Right lobe of liver (tissue), 6 donors: ENCODE results near the gene ATP13A2. TPM values are rescaled to one million over a fixed set of nuclear protein-coding genes. Genes with fewer than 3 reads are reported as not detected.
"Not testable (repeated sequence)": the region's sequence is repeated elsewhere in the genome, so short reads cannot be mapped to it uniquely, and the experiment has no call there.

Experiments used
- ATAC-seq, 4 donors: fragments of 200-7000 bp; cut with Tn5 transposase; one replicate each; pipeline ENCODE4 v1.9.1; 2020; ENCODE audit warnings: mild to moderate bottlenecking in 4 of 4, moderate library complexity in 4 of 4
- DNase-seq, 3 donors: peaks; one replicate each; pipeline ENCODE4 v3.0.0-alpha.2; 2020
- H3K27ac ChIP-seq, 3 donors: fragments of 200-600 bp; one replicate each; pipeline ENCODE4 v1.8.0; 2022
- H3K27me3 ChIP-seq, 2 donors: fragments of 200-600 bp; one replicate each; pipeline ENCODE4 v1.8.0; 2022
- H3K36me3 ChIP-seq, 4 donors: fragments of 200-600 bp; sonication (generic) in 1 of 4; one replicate each; pipeline versions ENCODE4 v1.5.1 to v1.8.0; 2017 to 2022; ENCODE audit warnings: control low read depth in 1 of 4
- H3K4me1 ChIP-seq, 4 donors: fragments of 200-600 bp; sonication (generic) in 1 of 4; one replicate each; pipeline versions ENCODE4 v1.5.1 to v1.8.0; 2017 to 2022; ENCODE audit warnings: control low read depth in 1 of 4
- H3K4me3 ChIP-seq, 3 donors: fragments of 200-600 bp; one replicate each; pipeline ENCODE4 v1.8.0; 2022
- H3K9me3 ChIP-seq, 4 donors: fragments of 200-600 bp; sonication (generic) in 1 of 4; one replicate each; pipeline versions ENCODE4 v1.5.1 to v1.8.0; 2017 to 2022; ENCODE audit warnings: control low read depth in 1 of 4
- CTCF ChIP-seq, 4 donors: fragments of 200-600 bp in 3 of 4; fragments of 450-650 bp in 1 of 4; IDR thresholded peaks; one replicate each; pipeline versions ENCODE4 v1.5.1 to v1.8.0; 2016 to 2022; ENCODE audit warnings: antibody characterized with exemption in 4 of 4, mild to moderate bottlenecking in 2 of 4
- POLR2A ChIP-seq: fragments of 450-650 bp; IDR thresholded peaks from one replicate; pipeline ENCODE4 v1.6.1; 2017; ENCODE audit warnings: antibody characterized with exemption, mild to moderate bottlenecking
- WGBS: methylation state at CpG from one replicate; pipeline ENCODE4 v1.1.6; 2018; ENCODE audit warnings: low coverage, low lambda C conversion rate; ENCODE audit not compliant: insufficient coverage; ENCODE audit errors: missing lambda C conversion rate; 5-methylcytosine and 5-hydroxymethylcytosine counted together
- intact Hi-C, 2 donors: fragments of 100-400 bp; cut with DNase I; formaldehyde crosslinking; loops; one replicate each; pipeline versions ENCODE4 v1.11.2 to v1.14.1; 2022
- total RNA-seq, 6 experiments: library from RNA; depleted of rRNA in 2 of 6; stranded (reverse); fragments of >200 nt in 2 of 6; fragmentation: NEBNext Ultra II Directional in 3 of 6; extraction: Animal tissue kit (Norgen Biotek cat#: 25700) in 3 of 6; gene quantifications; one replicate each; pipeline versions ENCODE4 v1.1.0 to v1.2.4, GENCODE V29; 2016 to 2023
- donor health status: DM: no; HTN: yes; CAD: no.
- donor health status: DM: no; HTN: no; CAD: no.
- donor health status: DM: no; HTN: no; CAD: no.
- donor health status: DM: no; HTN: yes; CAD: no.
- donor health status: DM: no; HTN: yes; CAD: no.

The ATP13A2 gene
- total RNA-seq, 6 experiments from 2014 or later: 5.0 to 12.5 (median 9.2) TPM

GRCh38 chr1:16965486-16966067, 46.2 kb downstream of the ATP13A2 start:
- 95% methylated on average over 4 of the region's 13 CpGs for WGBS
- Histone ChIP-seq H3K4me3 (no peak overlapping the region), H3K27me3 (no peaks in the 10 kb centered on the region), H3K4me1 (no peaks in the 10 kb centered on the region), H3K9me3 (no peaks in the 10 kb centered on the region), H3K36me3 (no peaks in the 10 kb centered on the region), H3K27ac (no peak overlapping the region)
- DNase-seq: no peak
- TF ChIP-seq POLR2A (no peak), CTCF (IDR thresholded peaks at IDR 0.05) (no peak)
- ATAC-seq: no peak
- intact Hi-C loops: loop anchor here (10.0 kb wide), 2 partner anchors 49 to 69 kb away; partner anchors contain the start of gene ATP13A2 (in 1 of the 2)

- WGBS: 100% methylated on average over 4 of the region's 4 CpGs
Measured at GRCh38 chr1:16964169-16964568, 47.6 kb downstream of the ATP13A2 start.

GRCh38 chr1:16961297-16962133, 50.2 kb downstream of the ATP13A2 start:
- Histone ChIP-seq H3K36me3 (no peaks in the 10 kb centered on the region), H3K4me1 (no peaks in the 10 kb centered on the region), H3K27ac (no peak overlapping the region), H3K4me3 (peak overlapping the region in 1 of 3 donors; percentile 44), H3K9me3 (no peaks in the 10 kb centered on the region), H3K27me3 (no peaks in the 10 kb centered on the region)
- 97% methylated on average over 14 of the region's 14 CpGs for WGBS
- intact Hi-C loops: loop anchor here (10.0 kb wide), 2 partner anchors 53 to 73 kb away; partner anchors contain the start of gene ATP13A2 (in 1 of the 2)
- ATAC-seq (no peak), DNase-seq (no peak)
- TF ChIP-seq CTCF (IDR thresholded peaks at IDR 0.05) (no peak), POLR2A (no peak)

More at GRCh38 chr1:16964169-16964568, 47.6 kb downstream of the ATP13A2 start:
- not testable (repeated sequence) for H3K27ac ChIP-seq, H3K36me3 ChIP-seq, H3K4me3 ChIP-seq, H3K4me1 ChIP-seq, H3K27me3 ChIP-seq, H3K9me3 ChIP-seq, DNase-seq, ATAC-seq
- intact Hi-C loops: loop anchor here (10.0 kb wide), 2 partner anchors 51 to 71 kb away; partner anchors contain the start of gene ATP13A2 (in 1 of the 2)

GRCh38 chr1:16960560-16961296, 51.0 kb downstream of the ATP13A2 start:
- Histone ChIP-seq H3K27ac (no peak overlapping the region), H3K36me3 (no peaks in the 10 kb centered on the region), H3K9me3 (no peaks in the 10 kb centered on the region), H3K4me3 (peak overlapping the region in 2 of 3 donors; percentile 23 to 44), H3K27me3 (no peaks in the 10 kb centered on the region), H3K4me1 (peaks cover 0 to 7% (median 0%) of the 10 kb centered on the region in 4 donors)
- ATAC-seq: peak; percentile 86 to 91 (median 90)
- TF ChIP-seq POLR2A (no peak), CTCF (IDR thresholded peaks at IDR 0.05) (peak; percentile 71 to 78 (median 72))
- WGBS: 25% methylated on average over 8 of the region's 57 CpGs
- DNase-seq: peak; percentile 88 to 89 (median 89)
- intact Hi-C loops: loop anchor here (10.0 kb wide), 2 partner anchors 54 to 74 kb away; partner anchors contain the start of gene ATP13A2 (in 1 of the 2)
